NB4 (cell line): ENCODE measurements around the gene C1orf50.

Experiments
- CTCF ChIP-seq: IDR thresholded peaks from one replicate; pipeline ENCODE4 v1.5.1; 2012; ENCODE audit warnings: low read depth, low read length
- POLR2A ChIP-seq: IDR thresholded peaks from 2 replicates; pipeline ENCODE4 v1.6.1; 2011; ENCODE audit warnings: mild to moderate bottlenecking; ENCODE audit not compliant: insufficient read length; ENCODE audit errors: extremely low read depth

GRCh38 chr1:42758641-42759040, 8.4 kb upstream of the C1orf50 start:
- no peak for TF ChIP-seq CTCF
- TF ChIP-seq POLR2A = no peak
